Activated CD4-positive, alpha-beta T cell treated with anti-CD3 and anti-CD28 coated beads, Interleukin-2, amount 50 U/mL, for 4 hours (primary cell): Measurements from ENCODE around the gene TAS2R8.
"Not testable (repeated sequence)": the region's sequence is repeated elsewhere in the genome, so short reads cannot be mapped to it uniquely, and the experiment has no call there.

ENCODE experiments used
- DNase-seq, 2 experiments: peaks; one replicate each; pipeline ENCODE4 v3.0.0-alpha.2; 2020

The TAS2R8 gene

GRCh38 chr12:10807186-10807585, at the start of gene TAS2R8:
TAS2R8 (minus strand) TSS chr12:10807286; CDS start chr12:10806980, 306 bp downstream.
- no peak for DNase-seq

GRCh38 chr12:10855807-10856206, 48.7 kb upstream of the TAS2R8 start:
- DNase-seq = no peak

- no peak for DNase-seq
Measured at GRCh38 chr12:10853776-10854175, 46.7 kb upstream of the TAS2R8 start.

GRCh38 chr12:10851243-10851858, 44.3 kb upstream of the TAS2R8 start:
- DNase-seq = no peak

- DNase-seq = no peak
Measured at GRCh38 chr12:10849425-10849878, 42.4 kb upstream of the TAS2R8 start, which contains the start of gene PRR4. PRR4 (minus strand) TSS chr12:10849475; CDS start chr12:10849437, 38 bp downstream.

- no peak for DNase-seq
Measured at GRCh38 chr12:10847744-10848143, 40.7 kb upstream of the TAS2R8 start.

GRCh38 chr12:10842862-10843261, 35.8 kb upstream of the TAS2R8 start:
- DNase-seq = no peak

- DNase-seq = no peak
Measured at GRCh38 chr12:10838461-10838860, 31.4 kb upstream of the TAS2R8 start.

- no peak for DNase-seq
Measured at GRCh38 chr12:10829994-10830393, 22.9 kb upstream of the TAS2R8 start.

GRCh38 chr12:10826258-10826657, 19.2 kb upstream of the TAS2R8 start, which contains the start of gene TAS2R10:
TAS2R10 (minus strand) TSS chr12:10826358; CDS start chr12:10826269, 89 bp downstream.
- DNase-seq = no peak

GRCh38 chr12:10824957-10825356, 17.9 kb upstream of the TAS2R8 start:
- no peak for DNase-seq

- no peak for DNase-seq
Measured at GRCh38 chr12:10811883-10812536, 4.9 kb upstream of the TAS2R8 start.

GRCh38 chr12:10810068-10810467, 3.0 kb upstream of the TAS2R8 start, which contains the start of gene TAS2R9:
TAS2R9 (minus strand) TSS chr12:10810168; CDS start chr12:10810075, 93 bp downstream.
- DNase-seq = no peak

GRCh38 chr12:10802587-10802986, 4.5 kb downstream of the TAS2R8 start, which contains the start of gene TAS2R7:
TAS2R7 (minus strand) TSS chr12:10802627; CDS start chr12:10802570, 57 bp downstream.
- no peak for DNase-seq

- DNase-seq = no peak
Measured at GRCh38 chr12:10801741-10802140, 5.3 kb downstream of the TAS2R8 start.

GRCh38 chr12:10794222-10794621, 12.9 kb downstream of the TAS2R8 start:
- no peak for DNase-seq

- not testable (repeated sequence) for DNase-seq
Measured at GRCh38 chr12:10791769-10792168, 15.3 kb downstream of the TAS2R8 start.

GRCh38 chr12:10783252-10783651, 23.8 kb downstream of the TAS2R8 start:
- no peak for DNase-seq

- DNase-seq = no peak
Measured at GRCh38 chr12:10779103-10779502, 28.0 kb downstream of the TAS2R8 start.

GRCh38 chr12:10771132-10771733, 35.9 kb downstream of the TAS2R8 start:
- DNase-seq = no peak

GRCh38 chr12:10759657-10760056, 47.4 kb downstream of the TAS2R8 start:
- DNase-seq = no peak

GRCh38 chr12:10756194-10756593, 50.9 kb downstream of the TAS2R8 start:
- no peak for DNase-seq
